HepG2 (cell line): Measurements from ENCODE around the gene GPC4. TPM values are rescaled to one million over a fixed set of nuclear protein-coding genes. Genes with fewer than 3 reads are reported as not detected.

Source experiments
- ATAC-seq: fragments of 200-7000 bp; cut with Tn5 transposase; 3 replicates; pipeline ENCODE4 v1.9.1; 2020; ENCODE audit warnings: mild to moderate bottlenecking, moderate library complexity
- BruUV-seq: library from RNA; stranded (reverse); fragments of 400-500 nt; replicated peaks from 2 replicates; lab custom pipeline; 2021; lab: Mats Ljungman, UMichigan
- CTCF ChIA-PET: fragments of 300-600 bp; formaldehyde crosslinking; extraction: SDS; loops from one replicate; lab custom pipeline; 2021; ENCODE audit warnings: low total read pairs, inconsistent platforms, low intra/inter-chr PET ratio; lab: Yijun Ruan, JAX
- POLR2A ChIA-PET: fragments of 350-600 bp; sonication (Branson Sonifier 250); formaldehyde crosslinking; loops from one replicate; lab custom pipeline; 2020; ENCODE audit warnings: antibody characterized with exemption, inconsistent platforms; lab: Yijun Ruan, JAX
- DNase-seq: peaks from one replicate; pipeline ENCODE4 v3.0.0-alpha.2; 2015; ENCODE audit warnings: low spot score
- FAIRE-seq: peaks from 3 replicates; lab custom pipeline; 2011; peaks lifted over from hg19 to GRCh38; lab: Jason Lieb, UNC
- H2AFZ ChIP-seq: one replicate; pipeline ENCODE4 v1.6.1; 2011; ENCODE audit warnings: low read length, inconsistent platforms
- H3K27ac ChIP-seq: fragments of 300-600 bp; 3 replicates; pipeline ENCODE4 v1.8.0; 2011; ENCODE audit warnings: mixed run types, mild to moderate bottlenecking, mixed read lengths, low read length, inconsistent platforms; ENCODE audit not compliant: insufficient read depth; ENCODE audit errors: extremely low read length
- H3K27me3 ChIP-seq, 2 experiments: fragments of 200-600 bp in 1 of 2; 2 replicates in 1 of 2; 3 replicates in 1 of 2; pipeline versions ENCODE4 v1.6.0 to v1.8.0; 2011; ENCODE audit warnings: low read length in 2 of 2, mild to moderate bottlenecking in 2 of 2, moderate library complexity in 2 of 2, inconsistent platforms in 1 of 2; ENCODE audit not compliant: insufficient read depth in 2 of 2, control insufficient read depth in 1 of 2
- H3K36me3 ChIP-seq, 2 experiments: fragments of 200-600 bp in 1 of 2; replicated peaks in 1 of 2; 2 replicates in 1 of 2; 3 replicates in 1 of 2; pipeline versions ENCODE4 v1.5.1 to v1.8.0; 2011; ENCODE audit warnings: low read length in 2 of 2, inconsistent platforms in 1 of 2; ENCODE audit not compliant: insufficient read depth in 2 of 2, control insufficient read depth in 1 of 2
- H3K4me1 ChIP-seq: 2 replicates; pipeline ENCODE4 v1.5.1; 2012; ENCODE audit warnings: low read length, inconsistent platforms; ENCODE audit not compliant: insufficient read depth
- H3K4me2 ChIP-seq: 2 replicates; pipeline ENCODE4 v1.6.0; 2011; ENCODE audit warnings: low read depth, low read length, inconsistent platforms
- H3K4me3 ChIP-seq, 3 experiments: fragments of 200-600 bp in 1 of 3; sonication (generic), shearing (Covaris generic) in 1 of 3; replicated peaks in 1 of 3; 2 replicates each; pipeline ENCODE4 v1.5.1; 2011 to 2016; ENCODE audit warnings: low read length in 3 of 3, inconsistent platforms in 2 of 3, low read depth in 2 of 3, mild to moderate bottlenecking in 2 of 3, control low read depth in 1 of 3, mixed read lengths in 1 of 3; ENCODE audit not compliant: insufficient read depth in 1 of 3
- H3K79me2 ChIP-seq: one replicate; pipeline ENCODE4 v1.6.1; 2011; ENCODE audit warnings: low read length, inconsistent platforms; ENCODE audit not compliant: insufficient read depth
- H3K9ac ChIP-seq: 2 replicates; pipeline ENCODE4 v1.6.0; 2011; ENCODE audit warnings: mild to moderate bottlenecking, low read depth, low read length, inconsistent platforms; ENCODE audit not compliant: insufficient read depth
- H3K9me3 ChIP-seq: 2 replicates; pipeline ENCODE4 v1.5.1; 2012; ENCODE audit warnings: mild to moderate bottlenecking, low read length
- H4K20me1 ChIP-seq: 2 replicates; pipeline ENCODE4 v1.6.0; 2011; ENCODE audit warnings: inconsistent platforms, mild to moderate bottlenecking, low read length, moderate library complexity; ENCODE audit not compliant: insufficient read depth
- GTF3A ChIP-seq: sonication (generic); formaldehyde crosslinking; conservative IDR thresholded peaks from 2 replicates; pipeline ENCODE4 v1.4.0; 2020; ENCODE audit warnings: mild to moderate bottlenecking, missing genetic modification reagents
- HNRNPK ChIP-seq: fragments of 200-400 bp; formaldehyde crosslinking; IDR thresholded peaks from 2 replicates; pipeline ENCODE4 v1.6.1; 2018; ENCODE audit warnings: low read length, low read depth, moderate library complexity, mild to moderate bottlenecking; ENCODE audit not compliant: poor library complexity, severe bottlenecking
- HOXA5 ChIP-seq: sonication (generic); formaldehyde crosslinking; IDR thresholded peaks from 2 replicates; pipeline ENCODE4 v1.4.0; 2020; ENCODE audit warnings: missing genetic modification reagents
- JUND ChIP-seq: sonication (generic); formaldehyde crosslinking; IDR thresholded peaks from 2 replicates; pipeline ENCODE4 v1.8.0; 2022; ENCODE audit warnings: mild to moderate bottlenecking, missing genetic modification reagents
- PITX1 ChIP-seq: sonication (generic); formaldehyde crosslinking; IDR thresholded peaks from 2 replicates; pipeline ENCODE4 v1.5.1; 2020; ENCODE audit warnings: mild to moderate bottlenecking, missing genetic modification reagents
- PTBP1 ChIP-seq: fragments of 200-400 bp; formaldehyde crosslinking; IDR thresholded peaks from 2 replicates; pipeline ENCODE4 v1.6.1; 2018; ENCODE audit warnings: low read length, low read depth; ENCODE audit not compliant: poor library complexity, severe bottlenecking
- SNRNP70 ChIP-seq: fragments of 200-400 bp; formaldehyde crosslinking; IDR thresholded peaks from 2 replicates; pipeline ENCODE4 v1.6.1; 2017; ENCODE audit warnings: mild to moderate bottlenecking, low read depth, low read length, moderate library complexity
- SUZ12 ChIP-seq: fragments of 150-350 bp; IDR thresholded peaks from 2 replicates; pipeline ENCODE4 v1.6.1; 2014; ENCODE audit warnings: low read depth, low read length
- TMF1 ChIP-seq: sonication (generic); formaldehyde crosslinking; IDR thresholded peaks from 2 replicates; pipeline ENCODE4 v1.8.1; 2022; ENCODE audit warnings: low read depth, missing genetic modification reagents
- TOPORS ChIP-seq: sonication (generic); formaldehyde crosslinking; IDR thresholded peaks from 2 replicates; pipeline ENCODE4 v1.8.0; 2023; ENCODE audit warnings: mild to moderate bottlenecking, missing genetic modification reagents
- ZNF136 ChIP-seq: sonication (generic); formaldehyde crosslinking; IDR thresholded peaks from 2 replicates; pipeline ENCODE4 v1.8.1; 2022; ENCODE audit warnings: low read depth, mild to moderate bottlenecking, moderate library complexity, missing genetic modification reagents
- ZNF274 ChIP-seq: sonication (generic); formaldehyde crosslinking; IDR thresholded peaks from 2 replicates; pipeline ENCODE4 v1.5.1; 2020; ENCODE audit warnings: mild to moderate bottlenecking, missing genetic modification reagents
- ZNF30 ChIP-seq: sonication (generic); formaldehyde crosslinking; IDR thresholded peaks from 2 replicates; pipeline ENCODE4 v1.5.0; 2020; ENCODE audit warnings: mild to moderate bottlenecking, missing genetic modification reagents
- ZNF703 ChIP-seq: sonication (generic); formaldehyde crosslinking; IDR thresholded peaks from 2 replicates; pipeline ENCODE4 v1.5.1; 2020; ENCODE audit warnings: missing genetic modification reagents, mild to moderate bottlenecking, moderate library complexity, borderline replicate concordance
- WGBS: methylation state at CpG from one replicate; pipeline ENCODE4 v1.1.6; 2017; ENCODE audit warnings: low lambda C conversion rate; 5-methylcytosine and 5-hydroxymethylcytosine counted together
- in situ Hi-C: cut with HindIII; loops from 2 replicates; pipeline ENCODE4 v1.10.0; 2017; ENCODE audit warnings: low pct_unique_long_range_greater_than_20kb; ENCODE audit not compliant: extremely low pct_ligation_motif_present
- intact Hi-C: fragments of 100-400 bp; cut with micrococcal nuclease; formaldehyde crosslinking; loops from one replicate; pipeline ENCODE4 v1.10.0; 2022; ENCODE audit not compliant: unreplicated experiment
- polyA plus RNA-seq, 8 experiments: library from polyadenylated mRNA; depleted of rRNA in 3 of 8; stranded (reverse) in 7 of 8; unstranded in 1 of 8; fragments of >200 nt; fragmentation: Illumina TruSeq in 4 of 8; extraction: Trizol in 4 of 8; gene quantifications; 2 replicates each; pipeline versions ENCODE4 v1.2.1 to v1.2.3, GENCODE V29; 2011 to 2016; ENCODE audit warnings: low read depth in 4 of 8, missing spikeins in 1 of 8, mixed read lengths in 1 of 8; ENCODE audit not compliant: insufficient read depth in 1 of 8
- total RNA-seq, 5 experiments: library from RNA; depleted of rRNA; stranded (reverse); fragments of >200 nt; fragmentation: Illumina TruSeq; extraction: Trizol; gene quantifications; 2 replicates each; pipeline ENCODE4 v1.2.3, GENCODE V29; 2016; ENCODE audit warnings: low read depth in 1 of 5
- TF ChIP-seq, protein P1 (sequence below): sonication (generic); formaldehyde crosslinking; IDR thresholded peaks from 2 replicates; pipeline ENCODE4 v1.4.0; 2020; ENCODE audit warnings: low read depth, mild to moderate bottlenecking, missing genetic modification reagents
- TF ChIP-seq, protein P2 (sequence below): IDR thresholded peaks from 2 replicates; pipeline ENCODE4 v1.6.1; 2016
- TF ChIP-seq, protein P3 (sequence below): fragments of 450-650 bp; IDR thresholded peaks from 2 replicates; pipeline ENCODE4 v1.6.1; 2016

Gene GPC4
- total and polyA plus RNA-seq, 2 of the 13 experiments (the other 11 are each of a cell fraction or from before 2014, with no cell fraction given), result 0.29 to 0.38 TPM

DNA sequence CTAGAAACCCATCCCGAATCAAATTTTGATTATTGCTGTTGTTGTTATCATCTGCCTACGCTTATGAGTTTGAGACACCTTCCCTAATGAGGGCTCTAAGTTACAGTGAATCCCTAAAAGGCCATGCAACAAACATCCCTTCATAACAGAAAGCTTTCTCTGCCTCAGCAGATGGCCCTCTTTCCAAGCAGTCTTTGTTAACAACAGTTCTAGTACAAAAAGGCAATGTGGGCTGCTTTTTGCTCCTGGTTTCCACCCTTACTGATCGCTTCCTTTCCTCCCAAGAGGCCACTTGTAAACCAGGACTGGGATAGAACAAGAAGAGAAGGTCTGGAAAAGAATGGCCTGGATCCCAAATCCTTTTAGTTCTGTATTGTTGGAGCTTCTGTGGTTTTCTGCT is 24.2 kb downstream of the GPC4 start (continued):
- no peak for TF ChIP-seq ZNF136 (CRISPR knock-in tag)
- no peak for TF ChIP-seq ZNF703
- TF ChIP-seq PITX1 (CRISPR knock-in tag), result no peak
- TF ChIP-seq TMF1 (CRISPR knock-in tag), result no peak
- no peak for TF ChIP-seq GTF3A (CRISPR knock-in tag)
- TF ChIP-seq, protein P1, sequence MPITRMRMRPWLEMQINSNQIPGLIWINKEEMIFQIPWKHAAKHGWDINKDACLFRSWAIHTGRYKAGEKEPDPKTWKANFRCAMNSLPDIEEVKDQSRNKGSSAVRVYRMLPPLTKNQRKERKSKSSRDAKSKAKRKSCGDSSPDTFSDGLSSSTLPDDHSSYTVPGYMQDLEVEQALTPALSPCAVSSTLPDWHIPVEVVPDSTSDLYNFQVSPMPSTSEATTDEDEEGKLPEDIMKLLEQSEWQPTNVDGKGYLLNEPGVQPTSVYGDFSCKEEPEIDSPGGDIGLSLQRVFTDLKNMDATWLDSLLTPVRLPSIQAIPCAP (CRISPR knock-in tag), result no peak
- TF ChIP-seq ZNF274, result no peak
- no peak for TF ChIP-seq HOXA5 (CRISPR knock-in tag)

DNA sequence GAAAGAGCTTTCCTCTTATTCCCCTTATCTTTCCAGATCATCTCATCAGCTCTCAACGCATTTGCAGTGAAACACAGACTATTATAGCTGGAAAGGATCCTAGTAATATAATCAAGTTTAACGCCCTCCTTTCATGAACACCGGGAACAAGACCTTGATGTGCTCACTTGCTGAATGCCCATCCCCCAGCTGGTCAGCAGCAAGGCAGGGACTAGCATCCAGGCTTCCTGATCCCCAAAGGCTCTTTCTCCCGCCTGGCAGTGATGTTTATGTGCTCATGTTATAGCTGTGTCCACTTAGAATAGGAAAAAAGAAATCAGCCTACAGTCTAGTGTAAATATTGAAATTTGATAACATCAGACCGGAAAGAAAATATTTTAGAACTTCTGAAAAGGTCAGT is 24.6 kb downstream of the GPC4 start:
- H3K36me3 ChIP-seq, result no peaks in the 10 kb centered on the region
- H3K4me3 ChIP-seq, result no peak overlapping the region
- no peaks in the 10 kb centered on the region for H3K79me2 ChIP-seq
- no peak overlapping the region for H2AFZ ChIP-seq
- H3K9ac ChIP-seq, result no peak overlapping the region
- DNase-seq, result no peak
- no peak overlapping the region for H3K27ac ChIP-seq
- ChIA-PET POLR2A (no interaction called here), CTCF (no interaction called here)
- BruUV-seq, result no TSS peak
- H3K4me2 ChIP-seq, result no peak overlapping the region
- no peak for TF ChIP-seq SNRNP70
- TF ChIP-seq HNRNPK, result no peak
- TF ChIP-seq JUND (CRISPR knock-in tag), result no peak
- no peak for TF ChIP-seq TOPORS (CRISPR knock-in tag)
- TF ChIP-seq, protein P2, sequence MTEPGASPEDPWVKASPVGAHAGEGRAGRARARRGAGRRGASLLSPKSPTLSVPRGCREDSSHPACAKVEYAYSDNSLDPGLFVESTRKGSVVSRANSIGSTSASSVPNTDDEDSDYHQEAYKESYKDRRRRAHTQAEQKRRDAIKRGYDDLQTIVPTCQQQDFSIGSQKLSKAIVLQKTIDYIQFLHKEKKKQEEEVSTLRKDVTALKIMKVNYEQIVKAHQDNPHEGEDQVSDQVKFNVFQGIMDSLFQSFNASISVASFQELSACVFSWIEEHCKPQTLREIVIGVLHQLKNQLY (CRISPR knock-in tag), result no peak
- no peak for TF ChIP-seq ZNF30
- TF ChIP-seq SUZ12, result no peak
- TF ChIP-seq PTBP1, result no peak
- TF ChIP-seq, protein P3, sequence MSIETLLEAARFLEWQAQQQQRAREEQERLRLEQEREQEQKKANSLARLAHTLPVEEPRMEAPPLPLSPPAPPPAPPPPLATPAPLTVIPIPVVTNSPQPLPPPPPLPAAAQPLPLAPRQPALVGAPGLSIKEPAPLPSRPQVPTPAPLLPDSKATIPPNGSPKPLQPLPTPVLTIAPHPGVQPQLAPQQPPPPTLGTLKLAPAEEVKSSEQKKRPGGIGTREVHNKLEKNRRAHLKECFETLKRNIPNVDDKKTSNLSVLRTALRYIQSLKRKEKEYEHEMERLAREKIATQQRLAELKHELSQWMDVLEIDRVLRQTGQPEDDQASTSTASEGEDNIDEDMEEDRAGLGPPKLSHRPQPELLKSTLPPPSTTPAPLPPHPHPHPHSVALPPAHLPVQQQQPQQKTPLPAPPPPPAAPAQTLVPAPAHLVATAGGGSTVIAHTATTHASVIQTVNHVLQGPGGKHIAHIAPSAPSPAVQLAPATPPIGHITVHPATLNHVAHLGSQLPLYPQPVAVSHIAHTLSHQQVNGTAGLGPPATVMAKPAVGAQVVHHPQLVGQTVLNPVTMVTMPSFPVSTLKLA, result no peak
- H3K27me3 ChIP-seq, result no peaks in the 10 kb centered on the region; a peak in 1 of 5 replicates
- intact Hi-C loops (no loop called here), in situ Hi-C loops (no loop called here)
- no peaks in the 10 kb centered on the region for H4K20me1 ChIP-seq
- WGBS, result 6% methylated on average over 5 of the region's 5 CpGs
- no peaks in the 10 kb centered on the region for H3K4me1 ChIP-seq
- FAIRE-seq, result no peak
- ATAC-seq, result no peak
- H3K9me3 ChIP-seq, result no peaks in the 10 kb centered on the region
